GM12872 (cell line): ENCODE measurements around the gene ABHD8.

Source experiments
- TF ChIP-seq, protein P1 (sequence below): IDR thresholded peaks from 3 replicates; pipeline ENCODE4 v1.5.1; 2011; ENCODE audit warnings: low read depth, mild to moderate bottlenecking, low read length, moderate library complexity; ENCODE audit not compliant: insufficient read depth

ABHD8 gene

DNA sequence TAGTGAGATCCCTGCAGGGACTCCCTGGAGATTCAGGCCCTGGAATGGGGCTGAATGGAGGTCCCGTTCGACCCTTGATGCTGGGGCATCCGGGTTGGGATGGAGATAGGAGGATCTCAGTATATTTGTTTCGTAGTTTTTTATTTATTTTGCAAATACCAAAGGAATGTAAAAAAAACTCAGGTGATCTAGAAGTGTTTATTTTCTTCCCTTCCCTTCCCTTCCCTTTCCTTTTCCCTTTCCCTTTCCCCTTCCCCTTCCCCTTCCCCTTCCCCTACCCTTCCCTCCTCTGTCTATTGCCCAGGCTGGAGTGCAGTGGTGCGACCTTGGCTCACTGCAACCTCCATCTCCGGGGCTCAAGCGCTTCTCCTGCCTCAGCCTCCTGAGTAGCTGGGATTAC, 38.6 kb upstream of the ABHD8 start:
- TF ChIP-seq, protein P1, sequence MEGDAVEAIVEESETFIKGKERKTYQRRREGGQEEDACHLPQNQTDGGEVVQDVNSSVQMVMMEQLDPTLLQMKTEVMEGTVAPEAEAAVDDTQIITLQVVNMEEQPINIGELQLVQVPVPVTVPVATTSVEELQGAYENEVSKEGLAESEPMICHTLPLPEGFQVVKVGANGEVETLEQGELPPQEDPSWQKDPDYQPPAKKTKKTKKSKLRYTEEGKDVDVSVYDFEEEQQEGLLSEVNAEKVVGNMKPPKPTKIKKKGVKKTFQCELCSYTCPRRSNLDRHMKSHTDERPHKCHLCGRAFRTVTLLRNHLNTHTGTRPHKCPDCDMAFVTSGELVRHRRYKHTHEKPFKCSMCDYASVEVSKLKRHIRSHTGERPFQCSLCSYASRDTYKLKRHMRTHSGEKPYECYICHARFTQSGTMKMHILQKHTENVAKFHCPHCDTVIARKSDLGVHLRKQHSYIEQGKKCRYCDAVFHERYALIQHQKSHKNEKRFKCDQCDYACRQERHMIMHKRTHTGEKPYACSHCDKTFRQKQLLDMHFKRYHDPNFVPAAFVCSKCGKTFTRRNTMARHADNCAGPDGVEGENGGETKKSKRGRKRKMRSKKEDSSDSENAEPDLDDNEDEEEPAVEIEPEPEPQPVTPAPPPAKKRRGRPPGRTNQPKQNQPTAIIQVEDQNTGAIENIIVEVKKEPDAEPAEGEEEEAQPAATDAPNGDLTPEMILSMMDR: no peak

DNA sequence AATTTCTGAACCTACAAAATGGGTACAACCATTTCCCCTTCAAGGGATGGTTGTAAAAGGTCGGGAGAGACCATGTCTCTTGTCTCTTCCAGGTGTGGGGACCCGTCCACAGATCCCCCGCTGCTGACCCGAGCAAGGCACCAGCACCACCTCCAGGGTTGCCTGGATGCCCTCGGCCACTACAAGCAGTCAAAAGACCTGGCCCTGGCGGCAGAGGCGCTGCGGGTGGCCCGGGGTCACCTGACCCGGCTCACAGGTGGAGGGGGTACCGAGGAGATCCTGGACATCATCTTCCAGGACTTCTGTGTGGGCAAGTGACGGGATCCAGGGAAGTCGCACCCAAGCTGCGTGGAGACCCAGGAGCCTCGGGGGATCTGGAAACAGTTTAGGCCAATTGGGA, 38.2 kb upstream of the ABHD8 start:
- TF ChIP-seq, protein P1: no peak

DNA sequence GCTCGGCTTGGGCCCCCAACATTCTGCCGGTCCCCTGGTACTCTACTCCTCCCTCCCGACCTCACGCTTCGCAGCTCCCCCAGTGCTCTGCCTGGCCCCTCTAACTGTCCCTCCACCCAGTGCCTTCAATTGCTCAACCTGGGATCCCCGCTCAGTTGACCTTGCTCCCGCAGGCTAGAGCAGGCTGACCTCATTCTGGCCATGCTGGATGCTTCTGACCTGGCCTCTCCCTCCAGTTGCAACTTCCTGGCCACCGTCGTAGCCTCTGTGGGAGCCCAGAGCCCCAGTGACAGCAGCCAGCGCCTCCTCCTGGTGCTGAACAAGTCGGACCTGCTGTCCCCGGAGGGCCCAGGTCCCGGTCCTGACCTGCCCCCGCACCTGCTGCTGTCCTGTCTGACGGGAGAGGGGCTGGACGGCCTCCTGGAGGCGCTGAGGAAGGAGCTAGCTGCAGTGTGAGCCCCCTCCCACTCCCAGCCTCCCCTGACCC, 37.7 kb upstream of the ABHD8 start:
- TF ChIP-seq, protein P1: no peak

DNA sequence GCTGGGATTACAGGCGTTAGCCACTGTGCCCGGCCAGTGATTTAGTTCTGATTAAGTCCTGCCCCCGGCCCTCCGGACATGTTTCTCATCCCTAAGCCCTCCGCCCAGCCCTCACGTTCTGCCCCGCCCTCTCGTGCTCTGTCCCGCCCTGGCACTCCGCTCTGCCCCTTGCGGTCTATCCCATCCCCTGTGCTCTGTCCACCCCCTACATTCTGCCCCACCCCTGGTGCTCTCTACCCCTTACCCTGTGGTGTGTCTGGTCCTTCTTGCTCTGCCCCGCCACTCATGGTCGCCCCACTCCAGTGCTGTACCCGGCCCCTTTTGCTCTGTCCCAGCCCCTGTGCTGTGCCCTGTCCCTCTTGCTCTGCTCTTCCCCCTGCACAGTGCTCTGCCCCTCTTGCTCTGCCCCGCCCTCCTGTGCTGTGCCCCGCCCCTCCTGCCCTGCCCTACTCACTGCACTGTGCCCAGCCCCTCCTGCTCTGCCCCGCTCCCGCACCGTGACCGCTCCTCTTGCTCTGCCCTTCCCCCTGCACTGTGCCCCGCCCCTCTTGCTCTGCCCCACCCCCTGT, 37.2 kb upstream of the ABHD8 start:
- TF ChIP-seq, protein P1: no peak

DNA sequence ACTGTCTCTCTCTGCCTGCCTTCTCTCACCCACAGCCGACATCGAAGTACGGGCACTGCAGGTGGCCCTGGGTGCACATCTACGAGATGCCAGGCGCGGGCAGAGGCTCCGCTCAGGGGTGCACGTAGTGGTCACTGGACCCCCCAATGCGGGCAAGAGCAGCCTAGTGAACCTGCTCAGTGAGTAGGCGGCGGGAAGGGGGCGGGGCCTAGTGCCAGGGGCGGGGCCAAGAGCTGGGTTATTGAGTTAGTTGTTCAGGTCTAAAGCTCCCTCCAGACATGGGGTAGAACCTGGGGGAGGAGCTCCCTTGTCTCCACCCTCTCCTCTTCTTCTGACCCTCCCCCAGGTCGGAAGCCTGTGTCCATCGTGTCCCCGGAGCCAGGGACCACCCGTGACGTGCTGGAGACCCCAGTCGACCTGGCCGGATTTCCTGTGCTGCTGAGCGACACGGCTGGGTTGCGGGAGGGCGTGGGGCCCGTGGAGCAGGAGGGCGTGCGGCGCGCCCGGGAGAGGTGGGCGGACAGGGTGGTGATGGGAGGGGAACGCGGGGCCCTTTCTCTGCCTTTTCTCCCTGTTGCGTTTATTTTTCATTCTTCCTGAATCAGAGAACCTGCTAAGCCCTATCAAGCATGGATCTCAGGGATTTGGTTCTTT, 36.0 kb upstream of the ABHD8 start:
- TF ChIP-seq, protein P1: no peak

DNA sequence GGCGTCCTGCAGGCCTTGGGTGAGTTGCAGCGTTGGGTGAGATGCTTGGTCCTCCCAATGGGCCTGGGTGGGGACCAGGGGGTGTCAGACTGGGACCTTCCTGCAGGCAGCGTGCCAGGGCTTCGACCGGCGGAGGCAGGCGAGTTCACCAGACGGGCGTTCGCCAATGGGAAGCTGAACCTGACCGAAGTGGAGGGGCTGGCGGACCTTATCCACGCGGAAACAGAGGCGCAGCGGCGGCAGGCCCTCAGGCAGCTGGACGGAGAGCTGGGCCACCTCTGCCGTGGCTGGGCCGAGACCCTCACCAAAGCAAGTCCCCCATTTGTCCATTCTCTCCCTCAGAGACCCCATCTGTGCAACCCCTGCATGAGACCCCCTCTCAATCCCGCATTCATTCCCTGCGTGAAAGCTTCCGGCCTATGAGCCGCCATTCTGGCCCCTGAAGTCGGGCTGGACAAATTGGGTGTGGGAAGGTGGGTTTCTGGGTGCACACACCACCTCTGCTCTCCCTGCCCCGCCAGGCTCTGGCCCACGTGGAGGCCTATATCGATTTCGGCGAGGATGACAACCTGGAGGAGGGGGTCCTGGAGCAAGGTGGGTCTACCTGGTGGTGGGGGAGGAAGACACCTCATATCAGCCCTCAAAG, 35.3 kb upstream of the ABHD8 start:
- TF ChIP-seq, protein P1: no peak

DNA sequence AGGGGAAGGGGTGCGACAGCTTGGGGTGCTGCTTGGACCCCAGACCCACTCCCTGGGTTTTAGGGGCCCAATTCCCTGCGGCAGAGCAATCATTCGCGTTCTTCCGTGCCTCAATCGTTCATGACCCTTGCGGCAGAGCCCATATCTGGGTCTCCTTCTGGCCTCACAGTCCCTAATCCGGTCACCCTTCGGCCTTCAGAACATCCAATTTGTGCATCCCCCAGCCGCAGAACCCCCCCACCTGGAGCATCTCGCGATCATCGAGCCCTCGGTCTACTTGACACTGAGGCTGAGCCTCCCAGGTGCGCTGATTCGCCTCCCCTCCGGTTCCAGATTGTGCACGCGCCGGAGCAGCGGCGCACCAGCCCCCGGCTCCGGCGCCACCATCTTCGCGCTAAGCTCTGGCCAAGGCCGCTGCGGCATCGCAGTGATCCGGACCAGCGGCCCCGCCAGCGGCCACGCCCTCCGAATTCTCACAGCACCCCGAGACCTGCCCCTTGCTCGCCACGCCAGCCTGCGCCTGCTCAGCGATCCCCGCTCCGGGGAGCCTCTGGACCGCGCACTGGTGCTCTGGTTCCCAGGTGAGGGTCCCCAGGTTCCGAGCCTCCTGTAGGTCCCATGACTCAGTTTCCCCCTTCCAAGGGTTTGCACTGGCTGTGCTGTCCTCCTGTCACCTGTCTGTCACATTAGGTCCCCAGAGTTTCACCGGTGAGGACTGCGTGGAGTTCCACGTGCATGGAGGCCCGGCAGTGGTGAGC, 34.6 kb upstream of the ABHD8 start:
- TF ChIP-seq, protein P1: no peak
